ENCODE data around the gene SPAG9. TPM values are rescaled to one million over a fixed set of nuclear protein-coding genes. Genes with fewer than 3 reads are reported as not detected.

Gene SPAG9
- total RNA-seq, 4 donors from 2014 or later, result 139 to 171 (median 143) TPM

DNA sequence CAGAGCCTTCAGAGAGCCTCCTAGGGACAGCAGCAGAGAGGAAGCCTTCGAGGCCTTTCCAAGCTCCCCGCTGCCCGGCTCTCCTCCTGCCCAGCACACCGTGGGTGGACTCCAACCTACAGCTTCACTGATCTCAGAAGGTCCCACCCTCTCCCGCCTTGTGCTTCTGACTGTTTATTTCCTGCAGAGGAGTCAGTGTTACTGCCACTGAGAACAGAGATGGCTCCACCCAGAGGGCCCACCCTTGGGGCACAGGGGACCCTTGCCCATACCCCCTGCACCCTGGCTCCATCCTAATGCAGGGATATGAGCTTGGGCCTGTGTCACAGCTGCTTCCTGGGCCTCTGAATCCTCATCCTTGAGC, 201.8 kb downstream of the SPAG9 start:
- Histone ChIP-seq H3K27me3 (no peaks in the 10 kb centered on the region), H3K4me3 (no peak overlapping the region), H3K4me1 (peaks cover 16 to 20% of the 10 kb centered on the region in 2 donors), H3K36me3 (no peaks in the 10 kb centered on the region), H3K9me3 (no peaks in the 10 kb centered on the region), H3K27ac (peak overlapping the region in 2 of 4 donors; percentile 22 to 28)
- in situ Hi-C loops (cut with MboI; ENCODE audit: low sequenced_read_pairs in 4 of 4) (no loop called here), intact Hi-C loops (cut with DNase I; ENCODE audit: low total_unique reads) (no loop called here)
- ATAC-seq (no peak), DNase-seq (no peak)
- TF ChIP-seq POLR2A (IDR thresholded peaks at IDR 0.05) (no peak), CTCF (IDR thresholded peaks at IDR 0.05 in 4 of 5, conservative IDR thresholded peaks at IDR 0.05 in 1 of 5) (no peak)

DNA sequence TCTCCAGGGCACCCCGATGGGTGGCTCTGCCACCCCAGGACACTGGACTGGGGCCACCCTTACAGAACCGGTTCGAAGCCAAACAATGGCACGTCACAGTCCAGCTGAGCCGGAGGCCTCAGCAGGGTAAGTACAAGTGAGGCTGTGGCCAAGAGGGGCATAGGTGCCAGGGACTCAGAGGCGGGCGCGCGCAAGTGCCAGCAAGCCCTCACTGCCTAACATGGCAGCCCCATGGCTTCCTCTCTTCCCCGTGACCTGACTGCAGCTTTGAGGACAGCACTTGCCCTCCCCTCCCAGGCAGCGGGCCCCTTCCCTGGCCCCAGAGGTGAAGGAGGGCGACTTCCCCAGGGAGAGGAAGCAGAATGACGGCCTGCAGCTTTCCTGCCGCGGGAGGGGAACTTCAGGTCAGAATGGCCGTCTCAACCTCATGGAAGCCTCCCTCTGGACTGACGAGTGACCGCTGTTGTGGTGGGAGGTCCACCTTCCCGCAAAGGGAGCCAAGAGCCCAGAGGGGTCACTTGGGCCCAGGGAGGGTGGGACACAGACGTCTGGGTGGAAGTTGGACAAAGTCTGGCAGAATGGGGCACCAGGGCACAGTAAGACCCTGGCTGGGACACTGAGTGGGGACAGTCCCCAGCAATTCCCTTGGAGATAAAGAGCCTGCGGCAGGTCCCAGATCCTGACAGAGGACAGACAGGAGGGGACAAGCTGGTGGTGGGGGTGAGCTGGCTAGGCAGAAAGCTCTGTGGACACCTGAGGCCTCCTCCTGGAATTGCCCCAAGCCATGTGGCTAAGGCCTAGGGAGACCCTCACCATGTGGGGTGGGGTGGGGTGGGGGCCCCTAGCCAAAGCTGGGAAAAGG, 202.4 kb downstream of the SPAG9 start:
- H3K27me3 ChIP-seq, result no peaks in the 10 kb centered on the region
- in situ Hi-C loops (cut with MboI; ENCODE audit: low sequenced_read_pairs in 4 of 4), result no loop called here
- no peaks in the 10 kb centered on the region for H3K9me3 ChIP-seq
- DNase-seq (no peak), ATAC-seq (no peak)
- no peak for TF ChIP-seq CTCF (IDR thresholded peaks at IDR 0.05 in 4 of 5, conservative IDR thresholded peaks at IDR 0.05 in 1 of 5)
- no peak for TF ChIP-seq POLR2A (IDR thresholded peaks at IDR 0.05)
- intact Hi-C loops (cut with DNase I; ENCODE audit: low total_unique reads), result no loop called here
- H3K36me3 ChIP-seq, result no peaks in the 10 kb centered on the region
- peak overlapping the region in 2 of 4 donors; percentile 22 to 28 for H3K27ac ChIP-seq
- H3K4me3 ChIP-seq, result no peak overlapping the region
- peaks cover 16 to 20% of the 10 kb centered on the region in 2 donors for H3K4me1 ChIP-seq

- Histone ChIP-seq H3K9me3 (no peaks in the 10 kb centered on the region), H3K27ac (no peak overlapping the region), H3K27me3 (no peaks in the 10 kb centered on the region), H3K4me1 (peaks cover 16 to 20% of the 10 kb centered on the region in 2 donors), H3K36me3 (no peaks in the 10 kb centered on the region), H3K4me3 (no peak overlapping the region)
- no peak for DNase-seq
- in situ Hi-C loops (cut with MboI; ENCODE audit: low sequenced_read_pairs in 4 of 4) (no loop called here), intact Hi-C loops (cut with DNase I; ENCODE audit: low total_unique reads) (no loop called here)
- ATAC-seq, result no peak
- TF ChIP-seq POLR2A (IDR thresholded peaks at IDR 0.05) (no peak), CTCF (IDR thresholded peaks at IDR 0.05 in 4 of 5, conservative IDR thresholded peaks at IDR 0.05 in 1 of 5) (no peak)
Measured at GRCh38 chr17:50917418-50917743, 203.3 kb downstream of the SPAG9 start.

DNA sequence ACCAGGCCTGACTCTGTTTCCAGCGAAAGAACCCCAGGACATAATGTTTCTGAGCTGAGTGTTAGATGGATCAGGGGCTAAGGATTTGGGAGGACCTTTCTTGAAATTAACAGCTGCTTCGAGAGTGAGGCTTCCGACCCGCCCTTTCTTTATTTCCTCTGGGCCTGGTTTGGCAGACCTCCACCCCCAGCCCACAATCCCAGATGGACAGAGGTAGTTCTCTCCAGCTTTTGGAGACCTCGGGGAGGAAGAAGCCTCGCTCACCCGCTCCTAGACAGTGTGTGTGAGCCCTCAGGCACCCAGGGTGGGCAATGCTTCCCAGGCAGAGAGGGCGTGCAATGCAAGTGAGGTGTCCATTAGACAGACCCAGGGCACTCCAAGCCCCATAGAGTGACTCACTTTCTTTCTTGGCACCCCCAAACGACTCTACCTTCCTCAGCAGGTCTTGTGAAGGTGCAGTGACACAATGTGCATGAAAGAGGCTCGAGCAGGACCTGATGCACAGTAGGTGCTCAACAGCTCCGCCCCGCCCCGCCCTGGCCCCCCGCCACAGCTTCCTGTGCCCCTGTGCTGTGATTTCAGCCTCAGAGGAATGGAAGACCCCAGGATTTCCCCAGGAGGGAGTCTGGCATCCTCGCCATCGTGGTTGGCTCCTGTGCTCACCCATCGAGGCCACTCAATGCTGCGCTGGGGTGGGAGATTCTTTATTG, 203.8 kb downstream of the SPAG9 start:
- intact Hi-C loops (cut with DNase I; ENCODE audit: low total_unique reads), result no loop called here
- DNase-seq (no peak), ATAC-seq (no peak)

More for the DNA sequence above, 203.8 kb downstream of the SPAG9 start:
- Histone ChIP-seq H3K27me3 (no peaks in the 10 kb centered on the region), H3K36me3 (no peaks in the 10 kb centered on the region), H3K9me3 (no peaks in the 10 kb centered on the region), H3K4me1 (peaks cover 16 to 20% of the 10 kb centered on the region in 2 donors), H3K27ac (peak overlapping the region in 2 of 4 donors; percentile 8 to 9), H3K4me3 (no peak overlapping the region)
- TF ChIP-seq CTCF (IDR thresholded peaks at IDR 0.05 in 4 of 5, conservative IDR thresholded peaks at IDR 0.05 in 1 of 5), result no peak
- TF ChIP-seq POLR2A (IDR thresholded peaks at IDR 0.05), result no peak
- in situ Hi-C loops (cut with MboI; ENCODE audit: low sequenced_read_pairs in 4 of 4), result no loop called here

Measured in gastrocnemius medialis (tissue), 4 donors.